HK-2 (cell line): ENCODE measurements around the gene ZNF132.

Experiments used
- DNase-seq: peaks from one replicate; pipeline ENCODE4 v3.0.0-alpha.2; 2018; ENCODE audit not compliant: unreplicated experiment

The ZNF132 gene

DNA sequence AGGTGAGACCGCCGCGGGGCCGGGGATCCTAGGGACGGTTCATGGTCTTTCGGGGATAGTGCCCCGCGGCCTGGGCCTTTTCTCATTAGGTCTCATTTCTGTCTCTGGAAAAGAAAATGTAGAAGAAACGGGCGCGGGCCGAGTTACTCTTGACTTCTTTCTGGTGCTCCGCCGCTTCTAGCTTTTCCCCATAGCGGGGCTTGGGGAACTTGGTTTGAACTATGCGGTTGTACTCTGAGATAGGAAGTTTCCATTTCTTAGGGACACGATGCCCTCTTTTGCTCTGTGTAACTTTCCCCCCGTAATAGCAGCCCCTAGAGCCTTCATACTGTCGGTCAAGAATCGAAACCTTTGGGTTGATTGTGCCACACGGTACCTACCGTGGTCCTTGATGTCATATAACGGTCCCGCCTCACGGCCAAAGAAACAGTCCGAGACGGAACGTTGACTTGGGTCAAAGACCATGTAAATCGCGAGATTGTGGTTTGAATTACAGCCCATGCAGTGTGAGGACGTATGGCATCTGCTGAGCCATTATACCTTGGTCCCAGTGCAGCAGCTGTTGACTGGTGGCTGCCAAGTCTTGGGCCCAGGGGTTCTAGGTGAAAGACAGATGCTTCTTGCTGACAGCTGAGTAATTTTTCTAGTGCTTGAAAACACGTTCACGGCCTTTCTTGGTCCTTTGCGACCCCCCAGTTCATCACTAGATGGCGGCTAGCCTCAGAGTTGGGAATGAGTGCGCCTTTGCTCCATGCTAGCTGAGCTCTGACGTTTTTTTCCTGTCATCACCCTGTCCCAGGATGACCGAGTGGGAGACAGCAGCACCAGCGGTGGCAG is 52.4 kb downstream of the ZNF132 start:
- peak; percentile 22 for DNase-seq

DNA sequence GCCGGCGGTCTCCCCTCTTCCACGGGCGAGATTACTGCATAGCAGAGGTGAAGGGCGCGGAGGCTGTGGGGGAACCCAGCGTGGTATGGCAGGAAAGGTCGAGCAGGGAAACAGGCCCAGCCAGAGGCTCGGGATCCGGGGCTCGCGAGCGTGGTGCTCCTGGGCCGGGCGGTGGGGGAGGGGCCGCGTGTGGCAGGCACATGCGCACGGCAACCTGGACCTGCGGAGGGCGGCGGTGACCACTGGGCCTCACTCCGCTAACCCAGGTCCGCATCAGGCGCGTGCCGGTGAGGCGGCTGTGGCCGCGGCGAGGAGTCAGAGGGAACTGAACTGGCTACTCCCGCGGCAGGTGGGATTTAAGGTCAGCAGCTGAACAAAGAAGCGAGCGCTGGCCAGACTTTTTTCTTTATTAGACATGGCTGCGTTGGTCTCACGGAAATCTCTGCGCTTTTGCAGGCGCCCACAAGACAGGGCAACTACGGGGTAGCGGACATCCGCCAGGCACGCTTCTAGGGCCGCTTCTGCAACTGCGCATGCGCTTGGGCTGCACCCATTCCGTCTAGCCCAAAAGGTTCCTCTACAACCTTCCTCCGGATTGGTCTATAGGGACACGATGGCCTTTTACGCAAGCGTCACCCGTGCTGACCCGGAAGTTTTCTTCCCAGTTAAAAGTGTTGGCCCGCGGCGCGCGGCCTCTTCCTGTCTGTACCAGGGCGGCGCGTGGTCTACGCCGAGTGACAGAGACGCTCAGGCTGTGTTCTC is 53.2 kb downstream of the ZNF132 start, which contains the start of gene RPS5:
TSS of gene RPS5 (plus strand) at position 694 of the 762 bp plus-strand sequence. CDS start 869 bp downstream, outside the sequence.
- peak; percentile 98 for DNase-seq

DNA sequence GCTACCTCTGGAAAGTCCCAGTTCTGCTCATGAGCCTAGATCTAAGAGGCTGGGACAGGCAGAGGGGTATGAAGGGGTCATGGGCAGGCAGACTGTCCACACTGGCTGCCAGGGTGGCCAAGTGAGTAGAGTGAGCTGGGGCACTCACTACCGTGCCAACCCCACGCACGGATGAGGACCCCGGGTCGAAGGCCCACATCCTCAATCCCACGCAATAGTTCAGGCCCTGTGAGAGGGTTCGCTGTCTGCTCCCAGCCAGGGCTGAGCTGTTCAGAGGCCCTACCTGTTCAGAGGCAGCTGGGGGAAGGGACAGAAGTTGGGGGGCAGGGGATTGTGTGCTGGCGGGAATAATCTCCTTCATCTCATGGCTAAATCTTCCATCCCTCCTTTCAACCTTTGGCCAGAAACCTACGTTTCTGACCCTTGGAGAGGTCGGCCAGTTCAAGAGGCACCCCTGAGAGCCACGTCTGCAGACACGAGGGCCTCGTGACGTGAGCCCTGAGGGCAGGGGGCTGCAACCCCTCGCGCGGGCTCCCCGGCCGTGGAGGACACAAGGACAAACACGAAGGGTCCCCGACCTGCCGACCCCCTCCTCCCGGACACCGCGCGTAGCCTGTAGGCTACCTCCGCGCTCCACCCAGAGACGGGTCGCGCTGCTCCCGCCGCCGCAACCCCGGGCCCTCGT is 53.9 kb downstream of the ZNF132 start:
- DNase-seq, result peak; percentile 59

DNA sequence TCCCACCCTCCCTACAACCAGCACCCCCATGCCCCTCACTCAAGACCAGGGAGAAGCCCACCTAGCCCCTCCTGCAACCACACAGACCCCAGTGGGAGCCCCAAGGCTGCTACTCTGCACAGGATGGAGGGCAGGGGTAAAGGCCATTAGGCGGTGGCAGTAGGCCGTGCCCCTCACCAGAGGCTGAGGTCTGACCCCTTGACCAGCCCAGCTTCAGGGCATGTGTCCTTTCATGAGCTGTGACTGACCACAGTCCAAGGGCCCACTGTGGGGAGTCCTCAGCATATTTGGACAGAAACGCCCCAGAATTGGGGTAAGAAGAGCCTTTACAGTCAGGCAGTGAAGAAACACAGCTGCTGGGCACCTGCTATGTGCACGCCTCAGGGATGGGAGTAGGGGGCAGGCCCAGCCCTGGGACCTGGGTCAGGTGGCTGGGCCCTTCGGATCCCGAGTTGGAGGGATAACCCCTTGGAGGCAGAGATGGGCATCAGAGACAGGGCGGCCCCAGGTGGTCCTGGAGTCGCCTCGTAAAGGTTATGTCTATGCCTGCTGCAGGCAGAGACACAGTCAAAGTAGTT is 54.6 kb downstream of the ZNF132 start:
- no peak for DNase-seq

DNA sequence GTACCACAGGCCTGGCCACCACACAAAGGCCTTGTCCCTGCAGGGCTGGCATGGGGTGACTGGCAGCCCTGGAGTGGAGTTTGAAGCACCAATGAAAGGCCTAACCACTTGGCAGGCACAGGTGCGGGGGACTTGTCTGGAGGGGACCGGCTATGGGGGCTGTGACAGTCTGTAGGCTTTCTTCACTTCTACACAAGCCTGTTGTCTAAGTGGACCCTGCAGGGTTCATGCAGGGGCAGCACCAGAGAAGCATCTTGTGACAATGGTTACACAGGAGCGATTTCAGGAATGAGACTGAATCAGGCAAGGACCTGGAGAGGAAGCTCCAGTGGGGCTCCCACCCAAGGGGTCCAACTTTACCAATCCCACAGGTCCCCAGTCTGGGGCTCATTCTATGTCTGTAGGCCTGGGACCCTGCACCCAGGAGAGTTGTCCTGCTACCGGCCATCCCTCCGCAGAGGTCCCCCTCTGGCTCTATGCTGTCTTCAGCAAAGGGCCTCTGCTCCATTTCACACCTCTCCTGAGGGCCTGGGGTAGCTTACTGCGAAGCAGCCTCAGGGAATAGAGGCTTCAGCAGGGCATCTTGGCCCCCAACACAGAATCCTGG is 56.9 kb downstream of the ZNF132 start:
- no peak for DNase-seq
